Smooth muscle cell (in vitro differentiated cells): Measurements from ENCODE around the gene MRTFB. TPM values are rescaled to one million over a fixed set of nuclear protein-coding genes. Genes with fewer than 3 reads are reported as not detected.

Experiments
- DNase-seq: peaks from one replicate; lab custom pipeline; 2025; ENCODE audit not compliant: unreplicated experiment; lab: John Stamatoyannopoulos, UW
- H2AFZ ChIP-seq: fragments of 200-600 bp; sonication (generic); 2 replicates; pipeline ENCODE4 v1.6.0; 2016; ENCODE audit warnings: antibody characterized with exemption, low read depth, mild to moderate bottlenecking
- H3F3A ChIP-seq: fragments of 200-600 bp; sonication (generic); 2 replicates; pipeline ENCODE4 v1.6.0; 2017; ENCODE audit warnings: antibody characterized with exemption, low read depth
- H3K27ac ChIP-seq: fragments of 200-600 bp; sonication (generic); 2 replicates; pipeline ENCODE4 v1.5.1; 2016; ENCODE audit warnings: low read depth, mild to moderate bottlenecking
- H3K27me3 ChIP-seq: fragments of 200-600 bp; sonication (generic); 2 replicates; pipeline ENCODE4 v1.6.1; 2016; ENCODE audit warnings: low read depth, mild to moderate bottlenecking
- H3K36me3 ChIP-seq: fragments of 200-600 bp; sonication (generic); 2 replicates; pipeline ENCODE4 v1.5.1; 2016; ENCODE audit warnings: low read depth
- H3K4me1 ChIP-seq: fragments of 200-600 bp; sonication (generic); 2 replicates; pipeline ENCODE4 v1.5.1; 2016; ENCODE audit warnings: low read depth
- H3K4me2 ChIP-seq: fragments of 200-600 bp; sonication (generic); 2 replicates; pipeline ENCODE4 v1.6.0; 2016; ENCODE audit warnings: mild to moderate bottlenecking
- H3K4me3 ChIP-seq: fragments of 200-600 bp; sonication (generic); 2 replicates; pipeline ENCODE4 v1.5.1; 2016; ENCODE audit warnings: mild to moderate bottlenecking
- H3K79me2 ChIP-seq: fragments of 200-600 bp; sonication (generic); 2 replicates; pipeline ENCODE4 v1.6.0; 2016; ENCODE audit warnings: low read depth, mild to moderate bottlenecking
- H3K9ac ChIP-seq: fragments of 200-600 bp; sonication (generic); 2 replicates; pipeline ENCODE4 v1.6.0; 2016; ENCODE audit warnings: low read depth
- H3K9me3 ChIP-seq: fragments of 200-600 bp; sonication (generic); replicated peaks from 2 replicates; pipeline ENCODE4 v1.5.1; 2016; ENCODE audit warnings: low read depth
- H4K20me1 ChIP-seq: fragments of 200-600 bp; sonication (generic); 2 replicates; pipeline ENCODE4 v1.6.0; 2016; ENCODE audit warnings: low read depth
- CTCF ChIP-seq: fragments of 200-600 bp; sonication (generic); IDR thresholded peaks from 2 replicates; pipeline ENCODE4 v1.5.1; 2017; ENCODE audit warnings: borderline replicate concordance, mild to moderate bottlenecking, antibody characterized with exemption; ENCODE audit not compliant: insufficient read depth, poor library complexity, severe bottlenecking
- WGBS: methylation state at CpG from one replicate; pipeline ENCODE4 v1.1.7; 2016; ENCODE audit warnings: low lambda C conversion rate; 5-methylcytosine and 5-hydroxymethylcytosine counted together
- polyA plus RNA-seq: library from polyadenylated mRNA; unstranded; fragments of >200 nt; fragmentation: Nextera tagmentation; extraction: Ambion mirVana; gene quantifications from 2 replicates; pipeline ENCODE4 v1.2.1, GENCODE V29; 2016
- total RNA-seq: library from RNA; depleted of rRNA; stranded (reverse); fragments of >200 nt; gene quantifications from 2 replicates; pipeline ENCODE4 v1.2.3, GENCODE V29; 2014

The MRTFB gene
- total and polyA plus RNA-seq, 2 experiments from 2014 or later: 6.8 to 22.6 TPM

DNA sequence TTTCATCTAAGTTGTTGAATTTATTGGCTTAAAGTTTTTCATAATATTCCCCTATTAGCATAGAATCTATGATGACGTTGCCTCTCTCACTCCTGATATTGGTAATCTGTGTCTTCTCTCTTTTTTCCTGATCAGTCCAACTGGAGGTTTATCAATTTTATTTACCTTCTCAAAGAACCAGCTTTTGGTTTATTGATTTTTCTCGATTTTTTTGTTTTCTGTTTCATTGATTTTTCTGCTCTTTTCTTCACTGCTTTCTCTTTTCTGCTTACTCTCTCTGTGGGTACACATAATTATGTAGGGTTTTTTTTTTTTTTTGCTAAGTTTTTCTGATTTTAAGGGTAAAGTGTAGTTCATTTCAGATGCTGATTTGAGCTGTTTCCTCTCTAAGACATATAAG, 29.7 kb downstream of the MRTFB start:
- Histone ChIP-seq H3K36me3 (no peaks in the 10 kb centered on the region), H3F3A (no peaks in the 10 kb centered on the region), H3K4me1 (peaks cover 22% of the 10 kb centered on the region), H3K4me3 (no peak overlapping the region), H3K9me3 (no peaks in the 10 kb centered on the region), H4K20me1 (peaks cover 88% of the 10 kb centered on the region), H3K79me2 (peaks cover 76% of the 10 kb centered on the region), H2AFZ (no peak overlapping the region), H3K4me2 (no peak overlapping the region), H3K9ac (no peak overlapping the region), H3K27me3 (no peaks in the 10 kb centered on the region), H3K27ac (no peak overlapping the region)
- no peak for DNase-seq
- whole genome bisulfite sequencing: 89% methylated on average over 2 of the region's 2 CpGs
- TF ChIP-seq CTCF: no peak

DNA sequence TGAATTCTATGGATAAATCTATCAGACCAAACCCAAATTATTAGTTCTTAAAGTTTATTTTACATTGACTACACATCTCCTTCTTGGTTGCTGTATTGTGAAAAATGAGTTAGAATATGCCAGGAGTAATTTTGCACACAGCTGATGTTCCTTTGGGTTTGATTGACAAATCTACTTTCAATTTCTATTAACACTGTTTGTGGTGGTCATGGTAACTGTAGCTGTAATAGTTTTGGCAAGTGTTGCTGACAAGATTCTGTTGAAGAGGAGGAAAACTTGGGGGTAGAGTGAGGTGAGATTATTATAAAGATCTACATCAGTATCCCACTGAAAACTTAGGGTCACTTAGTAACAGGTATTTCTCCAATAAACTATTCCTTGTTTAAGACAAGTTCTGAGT, 30.3 kb downstream of the MRTFB start:
- no peak for TF ChIP-seq CTCF
- no peaks in the 10 kb centered on the region for H3K36me3 ChIP-seq
- no peak overlapping the region for H3K4me3 ChIP-seq
- peaks cover 82% of the 10 kb centered on the region for H3K79me2 ChIP-seq
- no peak overlapping the region for H3K27ac ChIP-seq
- H4K20me1 ChIP-seq: peaks cover 90% of the 10 kb centered on the region
- H3K27me3 ChIP-seq: no peaks in the 10 kb centered on the region
- H3F3A ChIP-seq: no peaks in the 10 kb centered on the region
- H3K4me2 ChIP-seq: peak overlapping the region; percentile 43
- DNase-seq: no peak
- no peak overlapping the region for H3K9ac ChIP-seq
- peaks cover 22% of the 10 kb centered on the region for H3K4me1 ChIP-seq
- no peak overlapping the region for H2AFZ ChIP-seq
- no peaks in the 10 kb centered on the region for H3K9me3 ChIP-seq

- Histone ChIP-seq H3K9ac (no peak overlapping the region), H3K27me3 (no peaks in the 10 kb centered on the region), H3K27ac (no peak overlapping the region), H3K36me3 (no peaks in the 10 kb centered on the region), H2AFZ (no peak overlapping the region), H3K4me3 (no peak overlapping the region), H3K9me3 (no peaks in the 10 kb centered on the region), H3K4me2 (peak overlapping the region; percentile 16), H3K79me2 (peaks cover 92% of the 10 kb centered on the region), H4K20me1 (peaks cover 90% of the 10 kb centered on the region), H3K4me1 (peaks cover 13% of the 10 kb centered on the region), H3F3A (no peaks in the 10 kb centered on the region)
- no peak for TF ChIP-seq CTCF
- no peak for DNase-seq
- 67% methylated on average over 2 of the region's 2 CpGs for WGBS
Observed at GRCh38 chr16:14102925-14103720, 32.0 kb downstream of the MRTFB start.

- H3K9me3 ChIP-seq: no peaks in the 10 kb centered on the region
- H2AFZ ChIP-seq: no peak overlapping the region
- no peak overlapping the region for H3K9ac ChIP-seq
- H3K27ac ChIP-seq: no peak overlapping the region
- H3K36me3 ChIP-seq: no peaks in the 10 kb centered on the region
- DNase-seq: no peak
- H3K27me3 ChIP-seq: no peaks in the 10 kb centered on the region
- no peak for TF ChIP-seq CTCF
- H3K79me2 ChIP-seq: peaks cover 86% of the 10 kb centered on the region
- peaks cover 12% of the 10 kb centered on the region for H3K4me1 ChIP-seq
- no peaks in the 10 kb centered on the region for H3F3A ChIP-seq
- H3K4me3 ChIP-seq: no peak overlapping the region
- H4K20me1 ChIP-seq: peaks cover 95% of the 10 kb centered on the region
- H3K4me2 ChIP-seq: peak overlapping the region; percentile 16
Observed at GRCh38 chr16:14104066-14104465, 32.9 kb downstream of the MRTFB start.
